GM18499 (cell line): ENCODE measurements around the gene CST11.
"Not testable (repeated sequence)": the region's sequence is repeated elsewhere in the genome, so short reads cannot be mapped to it uniquely, and the experiment has no call there.

Experiments
- ATAC-seq: cut with Tn5 transposase; IDR thresholded peaks from one replicate; pipeline ENCODE4 v1.9.1; 2021; ENCODE audit warnings: moderate number of reproducible peaks; ENCODE audit not compliant: insufficient read depth, unreplicated experiment

CST11 gene, protein sequence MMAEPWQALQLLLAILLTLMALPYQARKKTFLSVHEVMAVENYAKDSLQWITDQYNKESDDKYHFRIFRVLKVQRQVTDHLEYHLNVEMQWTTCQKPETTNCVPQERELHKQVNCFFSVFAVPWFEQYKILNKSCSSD

DNA sequence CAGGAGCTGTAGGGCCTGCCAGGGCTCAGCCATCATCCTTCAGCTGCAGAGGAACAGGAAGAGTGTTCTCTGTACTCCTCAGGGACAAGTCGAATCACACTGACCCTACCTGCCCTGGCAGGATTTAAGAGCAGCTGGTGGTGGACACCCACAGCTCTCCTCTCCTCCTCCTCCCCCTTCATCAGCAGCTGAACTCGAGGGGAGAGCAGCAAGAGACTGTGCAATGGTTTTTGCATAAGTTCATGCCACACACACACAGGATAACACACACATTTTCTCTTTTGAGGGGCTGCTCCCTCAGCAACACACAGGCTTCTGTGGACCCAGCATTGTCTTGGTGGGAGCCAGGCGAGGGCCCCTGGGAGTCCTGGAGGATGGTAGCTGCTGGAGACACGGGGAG, at the start of gene CST11:
CST11 (minus strand) TSS at position 101 of the 400 bp plus-strand sequence; CDS start at position 36, 65 bp downstream.
- ATAC-seq = no peak

DNA sequence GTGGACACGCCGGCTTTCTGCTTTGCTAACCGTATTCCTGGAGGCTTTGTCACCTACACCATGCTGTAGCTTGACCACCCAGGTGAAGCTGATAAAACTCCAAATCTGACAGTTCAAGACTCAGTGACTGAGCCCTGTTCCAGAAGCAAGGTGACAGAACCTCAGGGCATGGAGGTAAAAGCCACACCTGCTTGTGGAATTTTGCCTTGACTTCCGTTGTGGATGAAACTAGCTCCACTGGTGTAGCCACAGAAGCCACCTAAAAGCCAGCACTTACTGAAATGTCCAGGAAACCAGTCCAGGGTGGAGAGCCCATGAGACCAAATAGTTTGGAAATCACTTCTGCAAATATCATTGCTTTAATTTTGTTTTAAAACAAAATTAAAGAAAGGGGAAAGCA, 49.2 kb upstream of the CST11 start:
- no peak for ATAC-seq

DNA sequence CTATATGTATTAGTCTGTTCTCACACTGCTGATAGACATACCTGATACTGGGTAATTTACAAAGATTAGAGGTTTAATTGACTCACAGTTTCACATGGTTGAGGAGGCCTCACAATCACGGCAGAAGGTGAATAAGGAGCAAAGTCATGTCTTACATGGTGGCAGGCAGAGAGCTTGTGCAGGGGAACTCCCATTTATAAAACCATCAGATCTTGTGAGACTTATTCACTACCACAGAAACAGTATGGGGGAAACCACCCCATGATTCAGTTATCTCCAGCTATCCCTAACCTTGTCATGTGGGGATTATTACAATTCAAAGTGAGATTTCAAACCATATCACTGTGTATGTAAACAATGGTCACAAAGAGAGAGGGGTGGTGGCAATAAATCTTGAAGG, 44.9 kb upstream of the CST11 start:
- ATAC-seq = no peak

DNA sequence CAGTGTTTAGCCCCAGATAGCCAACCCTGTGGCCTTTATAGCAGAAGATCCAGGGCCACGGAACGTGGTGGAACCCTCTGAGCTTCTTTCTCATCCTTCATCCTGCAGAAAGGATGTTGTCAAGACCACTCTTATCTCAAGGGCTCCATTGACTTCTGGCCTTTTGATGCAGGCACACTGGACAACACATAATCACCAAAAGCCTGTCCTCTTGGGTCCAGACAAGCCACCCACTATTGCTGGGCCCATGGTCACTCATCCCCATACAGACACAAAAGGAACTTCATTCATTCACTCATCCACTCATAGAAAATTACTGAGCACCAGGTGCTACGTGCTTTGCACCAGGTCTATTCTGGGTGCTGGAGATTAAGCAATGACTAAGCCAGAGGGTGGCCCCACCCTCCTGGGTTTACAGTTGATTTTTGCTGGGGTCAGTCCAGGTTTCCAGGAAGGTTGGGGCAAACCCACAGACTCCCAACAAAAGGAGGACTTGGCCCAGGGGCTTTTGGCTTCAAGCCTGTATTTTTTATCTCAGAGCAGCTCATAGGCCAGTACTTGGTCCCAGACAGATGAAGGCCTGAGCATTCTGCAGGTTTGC, 40.6 kb upstream of the CST11 start:
- ATAC-seq = no peak

DNA sequence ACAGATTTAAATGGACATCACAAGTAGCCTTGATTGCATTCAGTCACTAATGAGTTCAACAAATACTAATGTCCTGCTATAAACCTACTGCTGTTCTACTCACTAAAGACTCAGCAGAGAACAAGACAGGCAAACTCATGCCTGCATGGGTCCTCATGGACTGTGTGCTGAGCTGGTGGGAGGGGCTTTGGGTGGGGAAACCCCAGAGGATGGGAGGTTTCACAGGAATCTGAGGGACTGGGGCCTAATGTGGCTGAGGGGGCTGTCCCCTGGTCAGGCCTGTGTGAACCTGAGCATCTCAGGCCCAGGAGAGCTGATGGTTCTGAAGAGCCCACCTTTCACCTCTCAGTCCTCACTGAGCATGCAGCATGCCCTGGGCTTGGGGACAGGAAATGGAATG, 39.6 kb upstream of the CST11 start:
- no peak for ATAC-seq

DNA sequence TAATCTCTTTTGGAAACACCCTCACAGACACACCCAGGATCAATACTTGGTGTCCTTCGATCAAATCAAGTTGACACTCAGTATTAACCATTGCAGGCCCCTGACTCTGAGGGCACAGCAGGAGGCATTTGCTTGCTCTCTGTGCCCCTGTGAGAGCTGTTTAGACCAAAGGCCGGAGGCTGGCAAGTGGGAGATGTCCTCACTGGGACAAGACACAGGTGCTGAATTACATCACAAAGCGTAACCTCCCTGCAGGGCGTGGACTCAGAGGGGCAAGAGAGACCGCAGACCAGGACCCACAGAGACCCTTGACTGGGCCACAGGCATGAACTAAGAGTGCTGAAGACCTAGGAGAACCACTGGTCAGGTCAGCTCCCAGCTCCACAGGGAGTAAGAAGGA, 38.1 kb upstream of the CST11 start, which contains the start of gene CST8:
CST8 (plus strand) TSS at position 301 of the 400 bp plus-strand sequence. CDS start 551 bp downstream, outside the sequence.
- no peak for ATAC-seq

DNA sequence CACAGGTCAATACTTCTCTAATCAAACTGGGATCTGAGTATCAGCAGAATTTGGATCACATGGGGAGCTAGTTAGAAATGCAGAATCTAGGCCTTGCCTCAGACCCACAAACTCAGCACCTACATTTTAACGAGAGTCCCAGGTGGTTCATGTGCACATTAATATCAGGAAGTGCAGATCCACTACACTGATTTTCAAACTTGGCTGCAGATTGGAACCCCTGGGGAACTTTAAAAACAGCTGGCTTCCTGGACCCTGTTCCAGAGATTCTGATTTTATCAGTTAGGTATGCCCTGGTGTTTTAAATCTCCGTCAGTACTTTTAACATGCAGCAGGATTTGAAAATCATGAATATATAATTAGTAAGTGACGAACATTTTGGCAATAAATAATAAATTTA, 36.3 kb upstream of the CST11 start:
- ATAC-seq = no peak

DNA sequence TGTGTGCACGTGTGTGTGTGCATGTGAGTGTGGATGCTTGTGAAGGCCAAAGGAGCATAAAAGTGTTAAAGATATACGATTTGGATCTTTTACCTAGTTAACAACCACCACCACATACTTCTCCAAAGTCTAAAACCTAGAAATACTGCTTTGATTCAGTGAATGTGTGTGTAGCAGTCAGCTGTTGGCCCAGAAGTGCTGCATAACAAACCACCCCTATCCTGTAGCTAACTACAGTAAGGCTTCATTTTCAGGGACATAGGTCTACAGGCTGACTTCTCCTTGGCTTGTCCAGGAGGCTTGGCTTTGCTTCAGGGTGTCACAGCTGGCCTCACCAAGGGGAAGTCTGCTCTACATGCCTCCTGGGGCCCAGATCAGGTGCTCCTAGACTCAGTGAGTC, 35.8 kb upstream of the CST11 start:
- no peak for ATAC-seq

DNA sequence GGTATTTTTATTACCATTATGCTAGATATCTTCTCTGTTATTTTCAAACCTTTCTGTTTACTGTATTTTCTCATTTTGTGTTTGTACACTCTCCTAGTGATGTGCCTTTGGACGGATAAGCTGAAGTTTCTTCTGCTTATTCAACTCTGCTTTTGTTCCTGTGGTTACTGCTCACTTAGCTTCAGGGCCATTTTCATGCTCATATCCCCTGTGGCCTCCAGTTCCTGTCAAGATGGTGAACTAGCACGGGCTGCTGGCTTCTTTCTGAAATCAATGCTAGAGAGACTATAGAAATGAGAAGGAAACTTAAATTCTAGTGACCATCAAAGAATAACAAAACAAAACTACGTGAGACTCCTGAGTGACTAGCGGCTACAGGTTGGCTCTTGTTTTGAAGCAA, 31.4 kb upstream of the CST11 start:
- no peak for ATAC-seq

DNA sequence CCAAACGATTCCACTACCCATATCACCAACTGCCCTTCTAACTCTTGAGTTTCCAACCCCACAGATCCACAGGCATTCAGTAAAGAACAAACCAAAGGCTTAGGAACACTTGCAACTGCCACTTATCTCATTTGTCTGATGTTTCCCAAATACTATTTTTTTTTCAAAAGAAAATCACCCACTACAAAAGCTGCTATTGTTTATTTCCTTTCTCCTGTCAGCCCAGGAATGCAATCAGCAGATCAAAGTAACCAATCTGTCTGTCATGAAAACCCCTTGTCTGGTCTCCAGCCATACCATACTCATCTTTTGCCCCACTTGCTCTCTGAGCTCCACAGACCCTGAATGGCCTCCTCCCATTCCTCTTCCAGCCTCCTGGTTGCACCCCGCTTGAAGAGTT, 29.5 kb upstream of the CST11 start:
- no peak for ATAC-seq

DNA sequence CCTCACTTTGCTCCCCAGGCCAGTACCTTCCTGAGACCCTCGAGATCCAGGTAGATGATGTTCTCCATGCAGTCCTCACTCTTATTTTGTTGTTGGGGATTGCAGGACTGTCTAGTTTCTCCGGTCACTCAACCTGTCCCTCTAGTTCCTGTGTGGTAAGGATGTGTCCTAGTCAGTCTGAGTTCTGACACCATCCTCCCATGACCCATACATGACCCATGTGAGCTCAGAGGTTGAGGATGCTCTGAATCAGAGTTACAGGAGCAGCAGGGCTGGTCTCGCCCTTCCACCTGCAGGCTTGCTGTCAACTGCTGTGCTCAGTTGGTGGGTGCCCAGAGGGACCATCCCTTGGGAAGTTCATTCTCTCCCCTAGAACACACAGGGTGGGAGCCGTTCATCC, 26.4 kb upstream of the CST11 start:
- ATAC-seq = no peak

DNA sequence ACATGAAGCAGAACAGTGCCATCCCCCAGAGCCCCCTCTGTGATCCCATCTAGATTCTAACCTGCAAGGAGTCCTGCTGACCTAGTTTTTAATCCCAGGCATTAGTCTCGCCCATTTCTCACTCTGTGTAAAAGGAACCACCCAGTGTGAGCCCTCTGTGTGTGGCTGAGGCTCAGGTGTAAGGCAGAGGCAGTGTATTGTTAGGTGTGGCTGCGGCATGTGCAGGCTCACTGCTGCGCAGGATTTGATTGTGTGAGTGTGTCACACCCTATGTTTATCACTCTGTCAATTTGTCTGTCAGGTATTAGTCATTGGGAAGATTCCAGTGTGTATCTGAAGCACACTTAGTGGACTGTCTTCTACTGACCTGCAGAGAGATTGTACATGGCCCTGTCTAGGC, 24.5 kb upstream of the CST11 start:
- ATAC-seq = no peak

DNA sequence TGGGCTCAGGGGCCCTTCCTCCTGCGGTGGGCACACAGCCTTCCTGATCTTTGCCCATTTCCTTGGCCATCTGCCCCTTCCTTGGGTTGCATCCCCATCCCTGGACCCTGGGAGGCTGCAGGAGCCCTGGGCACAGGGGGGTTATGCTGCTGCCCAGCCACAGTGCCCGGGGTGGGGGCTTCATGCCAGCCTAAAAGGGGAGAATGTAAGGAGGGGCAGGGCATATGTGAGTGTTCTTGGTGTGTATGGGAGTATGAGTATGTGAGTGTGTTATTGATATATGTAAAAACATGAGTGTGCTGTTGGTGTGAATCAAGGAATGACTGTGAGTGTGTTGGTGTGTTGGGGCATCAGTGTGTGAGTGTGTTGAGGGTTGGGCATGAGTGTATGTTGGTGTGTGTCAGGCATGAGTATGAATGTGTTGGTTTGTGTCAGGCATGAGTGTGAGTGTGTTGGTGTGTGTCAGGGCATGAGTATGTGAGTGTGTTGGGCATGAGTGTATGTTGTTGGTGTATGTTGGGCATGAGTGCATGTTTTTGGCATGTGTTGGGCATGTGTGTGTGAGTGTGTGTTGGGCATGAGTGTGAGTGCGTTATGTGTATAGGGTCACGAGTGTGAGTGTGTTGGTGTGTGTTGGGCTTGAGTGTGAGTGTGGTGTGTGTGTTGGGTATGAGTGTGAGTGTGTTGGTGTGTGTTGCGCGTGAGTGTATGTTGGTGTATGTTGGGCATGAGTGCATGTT, 23.5 kb upstream of the CST11 start:
- ATAC-seq = no peak

DNA sequence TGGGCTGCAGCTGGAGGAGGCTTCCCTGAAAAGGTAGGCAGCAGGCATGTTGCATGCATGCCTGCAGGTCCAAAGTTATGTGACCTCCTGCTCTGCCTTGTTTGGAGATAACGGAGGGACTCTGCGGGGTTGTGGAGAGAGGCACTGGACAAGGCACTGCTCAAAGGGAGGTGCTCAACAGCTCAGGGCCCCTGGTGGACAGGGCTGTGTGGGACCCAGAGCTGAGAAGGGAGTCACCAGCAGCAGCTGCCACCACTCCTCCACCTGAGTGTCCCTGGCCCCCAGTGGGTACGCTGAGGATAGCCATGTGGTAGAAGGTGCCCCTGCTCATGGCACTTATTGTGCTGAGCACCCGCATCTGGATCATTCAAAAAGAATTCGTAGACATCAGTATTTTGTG, 22.7 kb upstream of the CST11 start:
- no peak for ATAC-seq

DNA sequence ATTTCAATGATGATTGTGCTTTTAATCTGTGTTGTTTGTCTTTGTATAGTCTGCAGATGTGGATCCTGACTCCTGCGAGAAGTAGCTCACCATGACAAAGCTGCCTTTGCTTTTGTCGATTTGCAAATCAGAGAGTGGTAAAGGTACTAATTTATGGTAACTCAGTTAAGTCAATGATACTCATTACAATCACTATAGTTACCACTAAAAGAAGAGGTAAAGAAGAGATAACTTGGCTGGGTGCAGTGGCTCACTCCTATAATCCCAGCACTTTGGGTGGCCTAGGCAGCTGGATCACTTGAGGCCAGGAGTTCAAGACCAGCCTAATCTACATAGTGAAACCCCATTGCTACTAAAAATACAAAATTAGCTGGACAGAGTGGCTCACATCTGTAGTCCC, 20.6 kb upstream of the CST11 start:
- ATAC-seq = not testable (repeated sequence)

DNA sequence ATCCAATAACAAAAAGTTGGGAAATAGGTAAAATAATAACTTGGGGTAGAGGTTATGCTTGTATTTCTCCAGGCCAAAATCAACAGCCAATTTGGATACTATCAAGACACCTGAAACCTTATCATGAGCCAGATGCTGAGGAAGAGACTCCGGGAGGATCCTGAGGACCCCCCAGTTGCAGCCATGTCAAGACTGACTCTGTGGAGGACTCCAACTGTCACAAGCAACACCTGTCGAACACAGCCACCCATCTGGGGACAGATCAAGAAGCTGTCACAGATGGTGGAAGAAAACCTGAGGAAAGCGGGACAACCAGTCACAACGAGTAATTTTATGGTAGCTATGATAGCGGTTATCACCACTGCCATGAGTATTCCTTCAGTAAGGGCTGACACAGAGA, 19.6 kb upstream of the CST11 start:
- ATAC-seq = not testable (repeated sequence)

DNA sequence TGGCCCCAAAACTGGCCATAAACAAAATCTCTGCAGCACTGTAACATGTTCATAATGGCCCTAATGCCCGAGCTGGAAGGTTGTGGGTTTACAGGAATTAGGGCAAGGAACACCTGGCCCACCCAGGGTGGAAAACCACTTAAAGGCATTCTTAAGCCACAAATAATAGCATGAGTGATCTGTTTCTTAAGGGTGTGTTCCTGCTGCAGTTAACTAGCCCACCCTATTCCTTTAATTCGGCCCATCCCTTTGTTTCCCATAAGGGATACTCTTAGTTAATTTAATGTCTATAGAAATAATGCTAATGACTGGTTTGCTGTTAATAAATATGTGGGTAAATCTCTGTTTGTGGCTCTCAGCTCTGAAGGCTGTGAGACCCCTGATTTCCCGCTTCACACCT, 14.3 kb upstream of the CST11 start:
- ATAC-seq = not testable (repeated sequence)

DNA sequence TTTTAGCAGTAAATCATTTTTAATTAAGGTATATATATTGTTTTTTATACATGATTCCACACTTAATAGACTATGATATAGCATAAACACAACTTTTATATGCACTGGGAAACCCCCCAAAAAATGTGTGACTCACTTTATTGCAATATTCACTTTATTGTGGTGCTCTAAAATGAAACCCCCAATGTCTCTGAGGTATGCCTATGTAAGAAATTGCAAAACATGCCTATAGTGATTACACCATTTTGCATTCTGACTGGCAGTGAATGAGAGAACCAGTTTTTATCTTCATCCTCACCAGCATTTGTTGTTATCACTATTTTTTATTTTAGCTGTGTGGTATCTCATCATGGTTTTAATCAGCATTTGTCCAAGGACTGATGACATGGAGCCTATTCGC, 8.5 kb upstream of the CST11 start:
- ATAC-seq = no peak

DNA sequence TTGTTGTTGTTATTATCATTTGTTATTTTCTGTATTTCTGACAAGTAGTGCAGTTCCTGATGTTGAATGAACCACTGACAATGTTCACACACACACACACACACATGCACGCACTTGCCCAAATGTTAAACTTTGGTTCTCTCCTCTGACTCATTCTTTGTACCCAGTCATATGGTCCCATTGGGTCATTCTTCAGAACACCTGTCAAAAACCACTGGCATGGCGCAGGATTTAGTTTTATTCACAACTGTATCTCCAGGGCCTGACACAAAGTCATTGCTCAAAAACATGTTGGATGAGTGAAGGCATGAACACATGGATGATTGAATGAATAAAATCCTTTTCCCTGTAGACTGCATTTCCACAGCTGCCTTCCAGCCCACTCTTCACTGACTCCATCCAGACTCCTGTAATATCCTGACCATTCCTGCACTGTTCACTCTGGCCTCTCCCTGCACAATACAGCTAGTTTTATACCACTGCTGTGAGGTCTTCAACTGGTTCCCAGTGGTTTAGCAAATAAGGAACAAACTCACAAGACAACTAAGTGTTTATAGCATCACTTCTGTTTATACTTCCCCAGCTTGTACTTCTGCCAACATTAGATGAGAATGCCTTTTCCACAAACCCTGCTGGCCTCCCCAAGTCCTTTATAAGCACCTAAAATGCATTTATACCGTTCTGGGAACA, 6.9 kb upstream of the CST11 start:
- no peak for ATAC-seq

DNA sequence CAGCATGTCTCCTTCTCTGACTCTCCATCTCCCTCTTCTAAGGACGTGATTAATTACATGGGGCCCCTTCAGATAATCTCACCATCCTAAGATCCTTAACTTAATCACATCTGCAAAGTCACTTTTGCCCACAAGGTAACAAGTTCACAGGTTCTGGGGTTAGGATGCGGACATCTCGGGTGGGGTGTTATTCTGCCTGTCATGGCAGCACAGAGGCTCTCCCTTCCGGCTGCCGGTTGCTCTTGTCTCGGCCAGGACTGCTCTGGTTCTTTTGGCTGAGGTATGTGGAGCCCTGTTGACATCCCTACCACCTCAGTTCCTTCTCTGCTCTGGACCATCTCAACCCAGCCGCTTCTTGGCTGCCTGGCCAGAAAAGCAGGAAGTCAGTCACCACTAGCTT, 4.2 kb upstream of the CST11 start:
- ATAC-seq = no peak

DNA sequence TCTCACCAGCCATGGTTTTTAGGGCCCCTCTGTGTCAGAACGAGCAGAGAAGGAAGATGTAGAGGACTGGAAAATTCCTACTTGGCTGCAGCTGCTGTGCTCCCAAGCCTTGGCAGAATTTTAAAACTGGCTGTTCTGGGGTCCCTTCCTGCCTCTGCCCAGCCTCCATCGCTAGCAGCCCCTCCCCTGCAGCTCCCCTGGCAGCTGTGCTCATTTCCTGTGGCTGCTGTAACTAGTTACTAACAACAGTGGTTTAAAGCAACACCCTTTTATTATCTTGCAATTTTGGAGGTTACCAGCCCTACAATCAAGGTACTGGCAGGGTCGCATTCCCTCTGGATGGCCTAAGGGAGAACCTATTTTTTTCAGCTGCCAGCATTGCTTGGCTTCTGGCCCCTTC, 3.7 kb upstream of the CST11 start:
- ATAC-seq = no peak
